Activated T-cell treated with anti-CD3 and anti-CD28 coated beads, Interleukin-2, amount 50 U/mL, for 24 hours (primary cell): ENCODE results near the gene KPNA4.
"Not testable (repeated sequence)": the region's sequence is repeated elsewhere in the genome, so short reads cannot be mapped to it uniquely, and the experiment has no call there.

Experiments used
- DNase-seq: peaks from one replicate; pipeline ENCODE4 v3.0.0-alpha.2; 2020
- H3K27ac Mint-ChIP-seq: 2 replicates; pipeline ENCODE4 v1.8.0; 2020; ENCODE audit warnings: mild to moderate bottlenecking, mixed read lengths
- H3K27me3 Mint-ChIP-seq: 2 replicates; pipeline ENCODE4 v1.8.0; 2020; ENCODE audit warnings: mixed read lengths
- H3K36me3 Mint-ChIP-seq: 2 replicates; pipeline ENCODE4 v1.8.0; 2020; ENCODE audit warnings: low read depth, mixed read lengths
- H3K4me1 Mint-ChIP-seq: 2 replicates; pipeline ENCODE4 v1.8.0; 2020; ENCODE audit warnings: low read depth, mixed read lengths
- H3K4me3 Mint-ChIP-seq: 2 replicates; pipeline ENCODE4 v1.8.0; 2020; ENCODE audit warnings: mild to moderate bottlenecking, moderate library complexity, mixed read lengths
- H3K9me3 Mint-ChIP-seq: 2 replicates; pipeline ENCODE4 v1.8.0; 2020; ENCODE audit warnings: mixed read lengths

The KPNA4 gene

GRCh38 chr3:160464321-160464720 is 101.0 kb downstream of the KPNA4 start:
- H3K27ac Mint-ChIP-seq = no peak overlapping the region
- no peak for DNase-seq
- no peaks in the 10 kb centered on the region for H3K36me3 Mint-ChIP-seq
- H3K9me3 Mint-ChIP-seq = no peaks in the 10 kb centered on the region
- no peak overlapping the region for H3K4me3 Mint-ChIP-seq
- peaks cover 19% of the 10 kb centered on the region for H3K27me3 Mint-ChIP-seq
- H3K4me1 Mint-ChIP-seq = no peaks in the 10 kb centered on the region

GRCh38 chr3:160460033-160460432 is 105.3 kb downstream of the KPNA4 start:
- Mint-ChIP-seq H3K4me3 (no peak overlapping the region), H3K4me1 (no peaks in the 10 kb centered on the region), H3K9me3 (no peaks in the 10 kb centered on the region), H3K27me3 (peaks cover 9% of the 10 kb centered on the region), H3K36me3 (no peaks in the 10 kb centered on the region), H3K27ac (no peak overlapping the region)
- no peak for DNase-seq

- Mint-ChIP-seq H3K4me3 (no peak overlapping the region), H3K9me3 (no peaks in the 10 kb centered on the region), H3K4me1 (no peaks in the 10 kb centered on the region), H3K27ac (no peak overlapping the region), H3K36me3 (no peaks in the 10 kb centered on the region), H3K27me3 (peaks cover 8% of the 10 kb centered on the region)
- DNase-seq = no peak
These were observed 105.9 kb downstream of the KPNA4 start for GRCh38 chr3:160459450-160459970.

GRCh38 chr3:160458151-160458550 is 107.2 kb downstream of the KPNA4 start:
- DNase-seq = no peak
- no peaks in the 10 kb centered on the region for H3K4me1 Mint-ChIP-seq
- no peaks in the 10 kb centered on the region for H3K36me3 Mint-ChIP-seq
- no peak overlapping the region for H3K27ac Mint-ChIP-seq
- H3K4me3 Mint-ChIP-seq = no peak overlapping the region
- H3K27me3 Mint-ChIP-seq = peaks cover 5% of the 10 kb centered on the region
- no peaks in the 10 kb centered on the region for H3K9me3 Mint-ChIP-seq

GRCh38 chr3:160455846-160456245 is 109.5 kb downstream of the KPNA4 start:
- Mint-ChIP-seq H3K4me1 (no peaks in the 10 kb centered on the region), H3K9me3 (no peaks in the 10 kb centered on the region), H3K4me3 (no peak overlapping the region), H3K36me3 (no peaks in the 10 kb centered on the region), H3K27me3 (no peaks in the 10 kb centered on the region), H3K27ac (no peak overlapping the region)
- DNase-seq = no peak

GRCh38 chr3:160454995-160455394 is 110.4 kb downstream of the KPNA4 start:
- DNase-seq = no peak
- H3K4me3 Mint-ChIP-seq = no peak overlapping the region
- peaks cover 7% of the 10 kb centered on the region for H3K4me1 Mint-ChIP-seq
- H3K27ac Mint-ChIP-seq = no peak overlapping the region
- no peaks in the 10 kb centered on the region for H3K27me3 Mint-ChIP-seq
- no peaks in the 10 kb centered on the region for H3K36me3 Mint-ChIP-seq
- peaks cover 4% of the 10 kb centered on the region for H3K9me3 Mint-ChIP-seq

GRCh38 chr3:160452251-160452650 is 113.1 kb downstream of the KPNA4 start:
- not testable (repeated sequence) for H3K27ac Mint-ChIP-seq, DNase-seq, H3K9me3 Mint-ChIP-seq, H3K4me3 Mint-ChIP-seq, H3K27me3 Mint-ChIP-seq
- H3K4me1 Mint-ChIP-seq = peaks cover 23% of the 10 kb centered on the region
- peaks cover 20% of the 10 kb centered on the region for H3K36me3 Mint-ChIP-seq

- no peak for DNase-seq
- Mint-ChIP-seq H3K9me3 (peaks cover 4% of the 10 kb centered on the region), H3K27ac (no peak overlapping the region), H3K4me1 (peaks cover 26% of the 10 kb centered on the region), H3K36me3 (peaks cover 26% of the 10 kb centered on the region), H3K27me3 (no peaks in the 10 kb centered on the region), H3K4me3 (no peak overlapping the region)
These were observed 113.8 kb downstream of the KPNA4 start for GRCh38 chr3:160451602-160452001.

- no peak for DNase-seq
- Mint-ChIP-seq H3K27me3 (no peaks in the 10 kb centered on the region), H3K36me3 (peaks cover 32% of the 10 kb centered on the region), H3K9me3 (peaks cover 4% of the 10 kb centered on the region), H3K4me1 (peaks cover 32% of the 10 kb centered on the region), H3K27ac (peak overlapping the region; percentile 97), H3K4me3 (peak overlapping the region; percentile 98)
These were observed 114.5 kb downstream of the KPNA4 start for GRCh38 chr3:160450846-160451245.

- peaks cover 41% of the 10 kb centered on the region for H3K36me3 Mint-ChIP-seq
- peaks cover 4% of the 10 kb centered on the region for H3K9me3 Mint-ChIP-seq
- H3K4me1 Mint-ChIP-seq = peaks cover 36% of the 10 kb centered on the region
- H3K27me3 Mint-ChIP-seq = no peaks in the 10 kb centered on the region
- peak within 1 kb of the TSS; percentile 97 for H3K27ac Mint-ChIP-seq
- peak; percentile 96 for DNase-seq
- peak within 1 kb of the TSS; percentile 98 for H3K4me3 Mint-ChIP-seq
These were observed 115.5 kb downstream of the KPNA4 start, which contains the start of gene TRIM59 for GRCh38 chr3:160449636-160450598. Gene TRIM59, minus strand, starts transcription at chr3:160449786. Its CDS starts 10,603 bp downstream, at chr3:160439183.

GRCh38 chr3:160448845-160449635 is 116.3 kb downstream of the KPNA4 start:
- Mint-ChIP-seq H3K9me3 (peaks cover 4% of the 10 kb centered on the region), H3K27me3 (no peaks in the 10 kb centered on the region), H3K27ac (peak overlapping the region; percentile 97), H3K36me3 (peaks cover 47% of the 10 kb centered on the region), H3K4me1 (peaks cover 41% of the 10 kb centered on the region), H3K4me3 (peak overlapping the region; percentile 98)
- no peak for DNase-seq

- peak overlapping the region; percentile 98 for H3K4me3 Mint-ChIP-seq
- H3K27ac Mint-ChIP-seq = no peak overlapping the region
- H3K36me3 Mint-ChIP-seq = peaks cover 61% of the 10 kb centered on the region
- no peaks in the 10 kb centered on the region for H3K27me3 Mint-ChIP-seq
- DNase-seq = no peak
- peaks cover 44% of the 10 kb centered on the region for H3K4me1 Mint-ChIP-seq
- H3K9me3 Mint-ChIP-seq = peaks cover 4% of the 10 kb centered on the region
These were observed 117.8 kb downstream of the KPNA4 start for GRCh38 chr3:160447544-160447943.

- H3K27me3 Mint-ChIP-seq = no peaks in the 10 kb centered on the region
- no peak overlapping the region for H3K27ac Mint-ChIP-seq
- no peak overlapping the region for H3K4me3 Mint-ChIP-seq
- peaks cover 69% of the 10 kb centered on the region for H3K36me3 Mint-ChIP-seq
- DNase-seq = no peak
- H3K4me1 Mint-ChIP-seq = peaks cover 52% of the 10 kb centered on the region
- peaks cover 4% of the 10 kb centered on the region for H3K9me3 Mint-ChIP-seq
These were observed 118.8 kb downstream of the KPNA4 start for GRCh38 chr3:160446522-160447056.

GRCh38 chr3:160445854-160446253 is 119.5 kb downstream of the KPNA4 start:
- peaks cover 54% of the 10 kb centered on the region for H3K4me1 Mint-ChIP-seq
- H3K36me3 Mint-ChIP-seq = peaks cover 74% of the 10 kb centered on the region

More at GRCh38 chr3:160445854-160446253, 119.5 kb downstream of the KPNA4 start:
- H3K4me3 Mint-ChIP-seq = no peak overlapping the region
- peaks cover 4% of the 10 kb centered on the region for H3K9me3 Mint-ChIP-seq
- no peak for DNase-seq
- H3K27me3 Mint-ChIP-seq = no peaks in the 10 kb centered on the region
- no peak overlapping the region for H3K27ac Mint-ChIP-seq
